Stimulated activated CD4-positive, alpha-beta T cell treated with anti-CD3 and anti-CD28 coated beads, Interleukin-4, amount 100 ng/mL, for 48 hours (primary cell): ENCODE measurements around the gene SCGB1A1.

Experiments
- DNase-seq, 2 donors: peaks; one replicate each; pipeline ENCODE4 v3.0.0-alpha.2; 2020; ENCODE audit warnings: low read depth in 2 of 2

The SCGB1A1 gene

GRCh38 chr11:62398011-62398994 lies 20.5 kb upstream of the SCGB1A1 start:
- no peak for DNase-seq

GRCh38 chr11:62399172-62399877 lies 19.5 kb upstream of the SCGB1A1 start:
- no peak for DNase-seq

- DNase-seq: no peak
Measured at GRCh38 chr11:62399878-62400266, 19.0 kb upstream of the SCGB1A1 start.

GRCh38 chr11:62400281-62400680 lies 18.6 kb upstream of the SCGB1A1 start:
- DNase-seq: no peak

GRCh38 chr11:62400760-62401159 lies 18.1 kb upstream of the SCGB1A1 start:
- DNase-seq: no peak

- no peak for DNase-seq
Measured at GRCh38 chr11:62401356-62401755, 17.5 kb upstream of the SCGB1A1 start.

GRCh38 chr11:62401811-62402210 lies 17.0 kb upstream of the SCGB1A1 start:
- no peak for DNase-seq

GRCh38 chr11:62402226-62402959 lies 16.4 kb upstream of the SCGB1A1 start:
- peak; percentile 26 to 39 for DNase-seq

- DNase-seq: no peak
Measured at GRCh38 chr11:62402960-62403730, 15.7 kb upstream of the SCGB1A1 start.

- no peak for DNase-seq
Measured at GRCh38 chr11:62404435-62404834, 14.4 kb upstream of the SCGB1A1 start.

- DNase-seq: no peak
Measured at GRCh38 chr11:62404901-62405300, 13.9 kb upstream of the SCGB1A1 start.

- no peak for DNase-seq
Measured at GRCh38 chr11:62406034-62406433, 12.8 kb upstream of the SCGB1A1 start.

- no peak for DNase-seq
Measured at GRCh38 chr11:62409831-62410230, 9.0 kb upstream of the SCGB1A1 start.

GRCh38 chr11:62410972-62411371 lies 7.9 kb upstream of the SCGB1A1 start:
- DNase-seq: no peak

- no peak for DNase-seq
Measured at GRCh38 chr11:62411524-62411923, 7.3 kb upstream of the SCGB1A1 start.

- no peak for DNase-seq
Measured at GRCh38 chr11:62413060-62413696, 5.7 kb upstream of the SCGB1A1 start.

- DNase-seq: no peak
Measured at GRCh38 chr11:62416596-62416995, 2.2 kb upstream of the SCGB1A1 start.

GRCh38 chr11:62418136-62418535 lies 697 bp upstream of the SCGB1A1 start:
- no peak for DNase-seq

GRCh38 chr11:62419314-62419929 lies 589 bp downstream of the SCGB1A1 start:
- no peak for DNase-seq

GRCh38 chr11:62419943-62420342 lies 1.1 kb downstream of the SCGB1A1 start:
- no peak for DNase-seq
